SHP77 (cell line): ENCODE results near the gene SSMEM1.
A peak's percentile ranks its signal among the peaks of the same experiment; 100 is the strongest.
"Not testable (repeated sequence)": the region's sequence is repeated elsewhere in the genome, so short reads cannot be mapped to it uniquely, and the experiment has no call there.

Experiments used
- DNase-seq, 2 experiments: peaks; one replicate each; lab custom pipeline; 2025; lab: John Stamatoyannopoulos, UW

The SSMEM1 gene

GRCh38 chr7:130249626-130250025 lies 42.0 kb downstream of the SSMEM1 start:
- DNase-seq: not testable (repeated sequence)

- peak in 1 of 2 experiments; percentile 5 for DNase-seq
Measured at GRCh38 chr7:130254555-130254954, 46.9 kb downstream of the SSMEM1 start.

GRCh38 chr7:130256704-130257103 lies 49.0 kb downstream of the SSMEM1 start:
- no peak for DNase-seq

- DNase-seq: no peak
Measured at GRCh38 chr7:130258494-130259078, 50.9 kb downstream of the SSMEM1 start.

GRCh38 chr7:130262448-130262847 lies 54.8 kb downstream of the SSMEM1 start:
- DNase-seq: no peak

DNA sequence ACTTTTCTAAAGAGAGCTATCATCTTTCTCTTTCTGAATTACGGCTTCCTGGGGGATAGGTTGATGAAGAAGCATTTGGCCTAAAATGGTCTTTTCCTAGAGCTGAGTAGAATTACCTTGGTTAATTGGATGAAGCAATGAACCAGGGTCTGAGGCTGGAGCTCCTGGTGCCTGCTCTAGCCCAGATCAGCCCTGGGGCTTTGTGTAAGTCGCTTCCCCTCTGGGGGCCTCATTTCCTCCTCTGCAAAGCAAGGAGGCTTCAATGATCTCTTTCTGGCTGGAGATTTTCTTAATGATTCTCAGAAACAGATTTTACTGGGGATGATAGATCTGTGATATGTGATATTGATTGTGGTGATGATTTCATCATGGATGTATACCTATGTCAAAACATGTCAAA lies 55.5 kb downstream of the SSMEM1 start:
- DNase-seq: no peak
